Activated CD4-positive, CD25-positive, alpha-beta regulatory T cell treated with anti-CD3 and anti-CD28 coated beads, Interleukin-2, amount 50 U/mL, for 16 hours (primary cell): ENCODE data around the gene PREX1.

Source experiments
- DNase-seq: peaks from one replicate; pipeline ENCODE4 v3.0.0-alpha.2; 2020; ENCODE audit warnings: low read depth, low spot score

Gene PREX1

DNA sequence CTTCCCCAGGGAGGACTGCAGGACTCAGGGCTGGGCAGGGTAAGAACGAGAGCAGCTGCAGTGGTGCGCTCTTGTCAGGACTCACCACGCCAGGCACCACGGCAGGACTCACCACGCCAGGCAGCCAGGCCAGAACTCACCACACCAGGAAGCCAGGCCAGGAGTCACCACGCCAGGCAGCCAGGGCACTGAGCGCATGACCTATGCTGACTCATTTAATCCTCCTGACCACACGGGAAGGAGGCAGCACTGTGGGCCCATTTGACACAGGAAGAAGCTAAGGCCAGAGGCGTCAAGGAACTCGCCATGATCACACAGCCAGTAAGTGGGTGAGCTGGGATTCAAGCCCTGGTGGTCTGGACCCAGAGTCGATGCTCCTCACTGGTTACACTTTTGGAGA lies 189.3 kb downstream of the PREX1 start:
- DNase-seq, result no peak

DNA sequence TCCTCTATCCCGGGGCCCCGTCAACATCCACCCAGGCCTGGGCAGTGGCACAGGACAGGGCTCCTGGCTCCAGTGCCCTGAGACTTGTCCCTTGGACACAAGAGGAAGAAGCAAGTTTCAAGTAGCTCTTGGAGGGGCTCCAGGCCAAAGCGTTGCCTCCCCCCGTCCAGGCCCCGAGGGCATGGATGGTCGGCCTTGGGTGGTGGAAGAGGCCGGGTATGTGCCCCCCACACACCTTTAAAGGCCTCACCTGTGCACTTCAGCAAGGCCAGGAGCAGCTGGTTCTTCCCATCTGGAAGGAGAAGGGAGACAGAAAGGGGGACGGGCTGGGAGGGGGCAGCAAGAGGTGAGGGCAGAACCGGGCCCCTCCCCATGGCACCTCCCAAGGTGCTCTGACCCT lies 190.3 kb downstream of the PREX1 start:
- DNase-seq, result no peak

- no peak for DNase-seq
Observed at GRCh38 chr20:48636301-48636700, 191.5 kb downstream of the PREX1 start.

- peak; percentile 32 for DNase-seq
Observed at GRCh38 chr20:48635791-48636267, 192.0 kb downstream of the PREX1 start.

DNA sequence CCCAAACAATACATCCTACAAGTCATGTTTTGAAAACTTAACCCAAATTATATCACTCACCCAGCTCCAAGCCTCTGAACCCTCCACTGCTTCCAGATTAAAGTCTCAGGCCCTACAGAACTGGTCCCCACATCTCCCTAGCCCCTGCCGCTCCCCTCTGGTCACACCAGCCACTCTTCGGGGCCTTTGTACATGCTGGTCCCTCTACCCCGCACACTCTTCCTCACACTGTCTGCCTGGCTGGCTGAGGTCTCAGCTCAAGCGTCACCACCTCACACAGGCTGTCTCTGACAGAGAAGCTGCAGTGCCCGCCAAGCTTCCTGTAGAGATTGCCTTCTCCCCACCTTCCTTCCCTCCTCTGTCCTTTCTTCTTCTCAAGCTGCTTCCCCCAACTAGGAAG lies 192.4 kb downstream of the PREX1 start:
- no peak for DNase-seq

GRCh38 chr20:48634641-48635040 lies 193.2 kb downstream of the PREX1 start:
- DNase-seq, result no peak

- no peak for DNase-seq
Observed at GRCh38 chr20:48633620-48634257, 194.1 kb downstream of the PREX1 start.

- no peak for DNase-seq
Observed at GRCh38 chr20:48632825-48633619, 194.8 kb downstream of the PREX1 start.

DNA sequence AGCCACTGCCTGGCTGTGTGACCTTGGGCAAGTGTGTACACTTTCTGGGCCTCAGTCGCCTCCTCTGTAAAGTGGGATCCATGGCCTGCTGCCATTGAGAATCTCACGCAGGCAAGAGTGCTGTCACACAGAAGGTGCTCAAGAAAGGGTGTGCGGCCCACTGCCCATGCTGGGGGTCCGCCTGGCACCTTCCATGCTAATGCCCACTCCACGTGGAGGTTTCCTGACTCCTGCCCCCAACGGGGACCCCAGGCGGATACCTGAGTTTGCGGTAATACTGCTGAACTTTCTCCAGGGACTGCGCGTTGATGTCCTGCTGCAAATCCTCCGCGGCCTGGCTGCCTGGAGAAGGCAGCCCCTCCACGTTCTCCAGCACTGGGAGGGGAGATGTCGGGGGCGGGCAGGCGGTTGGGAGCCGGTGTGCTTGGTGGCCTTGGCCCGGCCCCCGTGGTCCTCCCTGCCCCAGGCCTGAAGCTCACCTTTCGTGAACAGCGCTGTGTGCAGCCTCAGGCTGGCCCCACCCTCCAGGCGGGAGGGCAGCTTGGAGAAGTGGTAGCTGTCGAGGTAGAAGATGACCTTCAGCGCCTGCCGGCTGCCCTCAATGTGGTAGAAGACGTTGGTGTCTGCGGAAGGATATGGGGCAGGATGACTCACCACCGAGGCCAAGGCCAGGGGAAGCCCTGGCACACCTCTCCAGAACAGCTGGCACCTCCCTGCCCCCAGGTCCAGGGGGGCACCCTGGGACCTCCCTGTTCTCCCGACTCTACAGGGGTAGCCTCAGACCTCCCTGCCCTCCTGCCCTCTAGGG lies 195.6 kb downstream of the PREX1 start:
- DNase-seq, result no peak

GRCh38 chr20:48631114-48632016 lies 196.4 kb downstream of the PREX1 start:
- no peak for DNase-seq

GRCh38 chr20:48630342-48631075 lies 197.3 kb downstream of the PREX1 start:
- no peak for DNase-seq

DNA sequence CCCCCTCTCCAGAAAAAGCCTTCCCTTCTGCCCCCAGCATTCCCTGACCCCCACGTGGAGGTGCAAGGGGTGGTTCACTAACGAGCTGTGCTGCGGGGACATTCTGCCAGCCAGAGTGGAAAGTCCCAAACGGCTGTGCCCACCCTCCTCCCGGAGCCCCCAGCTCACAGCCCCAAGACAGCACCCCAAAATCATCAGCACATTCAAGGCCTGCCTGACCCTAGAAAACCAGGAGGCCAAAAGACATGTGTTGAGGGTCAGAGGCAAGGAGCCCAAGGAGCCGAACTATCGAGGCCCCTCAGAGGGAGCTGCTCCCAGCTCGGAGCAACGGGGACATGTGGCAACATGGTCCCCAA lies 197.9 kb downstream of the PREX1 start:
- no peak for DNase-seq

- no peak for DNase-seq
Observed at GRCh38 chr20:48629069-48629959, 198.5 kb downstream of the PREX1 start.

DNA sequence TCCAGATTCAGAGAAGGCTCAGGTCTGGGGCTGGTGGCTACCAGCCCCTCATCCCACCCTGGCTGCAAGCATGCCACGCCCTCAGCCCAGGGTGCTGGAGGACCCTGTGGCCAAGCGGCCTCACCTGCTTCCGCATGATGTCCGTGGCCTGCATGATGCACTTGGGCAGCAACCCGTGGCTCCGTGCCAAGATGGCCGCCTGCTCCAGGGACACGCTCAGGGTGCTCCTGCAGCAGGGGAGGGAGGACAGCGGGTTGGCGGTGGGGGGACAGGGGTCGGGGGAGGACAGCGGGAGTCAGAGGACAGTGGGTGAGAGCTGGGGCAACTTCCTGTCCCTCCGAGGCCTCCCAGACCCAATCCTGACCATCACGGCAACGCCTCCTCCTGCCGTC lies 200.1 kb downstream of the PREX1 start:
- DNase-seq, result no peak

- no peak for DNase-seq
Observed at GRCh38 chr20:48626938-48627736, 200.7 kb downstream of the PREX1 start.

GRCh38 chr20:48626226-48626937 lies 201.4 kb downstream of the PREX1 start:
- no peak for DNase-seq

DNA sequence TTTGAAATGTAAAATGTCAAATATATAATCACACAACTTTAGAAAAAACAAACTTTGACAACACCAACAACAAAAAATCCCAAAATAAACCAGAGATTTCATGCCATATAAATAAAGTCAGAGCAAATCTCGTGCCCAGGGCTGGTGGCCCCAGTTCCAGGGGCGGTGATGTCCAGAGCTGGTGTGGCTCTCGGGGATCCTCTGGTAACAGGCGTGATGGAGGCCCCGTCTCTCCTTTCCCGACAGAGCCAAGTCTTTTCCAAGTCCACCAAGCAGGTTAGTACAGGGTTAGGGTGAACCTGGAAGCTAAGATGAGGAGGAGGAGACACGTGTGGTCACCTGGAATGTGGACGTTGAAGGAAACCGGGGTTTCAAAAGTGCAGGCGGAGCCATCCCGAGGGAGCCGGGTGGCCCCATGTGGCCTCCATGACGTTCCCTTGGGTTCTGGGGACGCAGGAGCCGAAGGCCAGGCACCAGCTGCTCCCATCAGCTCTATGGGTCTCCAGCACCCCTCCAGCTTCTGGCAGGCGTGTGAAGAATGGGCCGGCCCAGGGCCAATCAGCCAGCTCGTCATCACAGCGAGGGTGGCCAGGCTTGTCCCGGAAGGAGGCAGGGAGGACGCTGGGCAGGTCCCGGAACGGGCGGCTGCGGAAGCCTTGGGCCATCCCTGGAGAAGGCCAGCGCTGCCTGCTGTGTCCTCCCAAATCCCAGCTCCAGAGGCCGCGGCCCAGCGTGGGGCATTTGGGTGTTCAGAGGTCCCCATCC lies 202.5 kb downstream of the PREX1 start:
- DNase-seq, result no peak
